Measurements from ENCODE around the gene ADRA2C. TPM values are rescaled to one million over a fixed set of nuclear protein-coding genes. Genes with fewer than 3 reads are reported as not detected.

ADRA2C gene
- total and polyA plus RNA-seq, 9 of the 15 experiments (the other 6 are each of a cell fraction or from before 2014, with no cell fraction given): 0.06 to 0.58 (median 0.14) TPM; not detected in 2

DNA sequence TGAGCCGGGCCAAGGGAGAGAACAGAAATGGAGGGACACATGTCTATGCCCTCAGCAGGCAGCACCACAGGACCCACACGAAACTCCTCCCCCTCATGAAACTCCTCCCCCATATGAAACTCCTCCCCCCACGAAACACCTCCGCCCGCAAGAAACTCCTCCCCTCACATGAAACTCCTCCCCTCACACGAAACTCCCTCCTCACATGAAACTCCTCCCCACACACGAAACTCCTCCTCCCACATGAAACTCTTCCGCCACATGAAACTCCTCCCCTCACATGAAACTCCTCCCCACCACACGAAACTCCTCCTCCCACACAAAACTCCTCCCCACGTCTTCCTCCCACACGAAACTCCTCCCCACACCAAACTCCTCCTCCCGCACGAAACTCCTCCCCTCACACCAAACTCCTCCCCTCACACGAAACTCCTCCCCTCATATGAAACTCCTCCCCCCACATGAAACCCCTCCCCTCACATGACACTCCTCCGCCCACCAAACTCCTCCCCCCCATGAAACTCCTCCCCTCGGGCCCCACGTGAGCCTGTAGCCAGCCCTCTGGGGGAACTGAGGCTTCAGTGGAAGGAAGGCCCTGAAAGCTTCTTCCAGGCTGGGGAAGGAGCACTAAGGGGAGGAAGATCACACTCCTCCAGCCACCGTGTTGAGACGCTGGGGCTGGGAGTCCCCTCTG is 15.2 kb downstream of the ADRA2C start (continued):
- TF ChIP-seq, protein P1, sequence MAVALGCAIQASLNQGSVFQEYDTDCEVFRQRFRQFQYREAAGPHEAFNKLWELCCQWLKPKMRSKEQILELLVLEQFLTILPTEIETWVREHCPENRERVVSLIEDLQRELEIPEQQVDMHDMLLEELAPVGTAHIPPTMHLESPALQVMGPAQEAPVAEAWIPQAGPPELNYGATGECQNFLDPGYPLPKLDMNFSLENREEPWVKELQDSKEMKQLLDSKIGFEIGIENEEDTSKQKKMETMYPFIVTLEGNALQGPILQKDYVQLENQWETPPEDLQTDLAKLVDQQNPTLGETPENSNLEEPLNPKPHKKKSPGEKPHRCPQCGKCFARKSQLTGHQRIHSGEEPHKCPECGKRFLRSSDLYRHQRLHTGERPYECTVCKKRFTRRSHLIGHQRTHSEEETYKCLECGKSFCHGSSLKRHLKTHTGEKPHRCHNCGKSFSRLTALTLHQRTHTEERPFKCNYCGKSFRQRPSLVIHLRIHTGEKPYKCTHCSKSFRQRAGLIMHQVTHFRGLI (CRISPR knock-in tag; IDR thresholded peaks at IDR 0.05): no peak
- TF ChIP-seq CBFA2T2 (conservative IDR thresholded peaks at IDR 0.05) (no peak), ZNF79 (CRISPR knock-in tag; IDR thresholded peaks at IDR 0.05; ENCODE audit: low read depth) (no peak), EWSR1 (IDR thresholded peaks at IDR 0.05; ENCODE audit: borderline replicate concordance, low read depth, partially characterized antibody) (no peak), RBM22 (IDR thresholded peaks at IDR 0.05; ENCODE audit: low read depth, low read length, poor library complexity, severe bottlenecking) (no peak), NONO (IDR thresholded peaks at IDR 0.05; ENCODE audit: low read depth in 2 of 2, low read length in 1 of 2) (no peak), SAP30 (IDR thresholded peaks at IDR 0.05; ENCODE audit: borderline replicate concordance, insufficient read depth, low read depth, low read length, poor library complexity, severe bottlenecking) (no peak), RBM17 (IDR thresholded peaks at IDR 0.05; ENCODE audit: borderline replicate concordance, low read depth, low read length) (no peak), BRD4 (IDR thresholded peaks at IDR 0.05) (no peak), PHF21A (IDR thresholded peaks at IDR 0.05; ENCODE audit: borderline replicate concordance, low read depth) (no peak), SMAD1 (IDR thresholded peaks at IDR 0.05; ENCODE audit: low read depth, low read length, partially characterized antibody) (no peak), NRF1 (conservative IDR thresholded peaks at IDR 0.05 in 1 of 2, IDR thresholded peaks at IDR 0.05 in 1 of 2) (peak; percentile 22 to 25; a peak in 1 of 4 replicates), NBN (IDR thresholded peaks at IDR 0.05; ENCODE audit: low read depth) (peak; percentile 52; the same call in 1 of the 2 replicates), ZBTB7A (IDR thresholded peaks at IDR 0.05; ENCODE audit: borderline replicate concordance, control insufficient read depth, low read depth, low read length) (no peak), EGR1 (conservative IDR thresholded peaks at IDR 0.05) (peak; percentile 75), ZNF584 (CRISPR knock-in tag; IDR thresholded peaks at IDR 0.05; ENCODE audit: low read depth) (no peak), ATF1 (CRISPR knock-in tag; IDR thresholded peaks at IDR 0.05) (no peak), ATF1 (tag; IDR thresholded peaks at IDR 0.05) (no peak)
- TF ChIP-seq, protein P2, sequence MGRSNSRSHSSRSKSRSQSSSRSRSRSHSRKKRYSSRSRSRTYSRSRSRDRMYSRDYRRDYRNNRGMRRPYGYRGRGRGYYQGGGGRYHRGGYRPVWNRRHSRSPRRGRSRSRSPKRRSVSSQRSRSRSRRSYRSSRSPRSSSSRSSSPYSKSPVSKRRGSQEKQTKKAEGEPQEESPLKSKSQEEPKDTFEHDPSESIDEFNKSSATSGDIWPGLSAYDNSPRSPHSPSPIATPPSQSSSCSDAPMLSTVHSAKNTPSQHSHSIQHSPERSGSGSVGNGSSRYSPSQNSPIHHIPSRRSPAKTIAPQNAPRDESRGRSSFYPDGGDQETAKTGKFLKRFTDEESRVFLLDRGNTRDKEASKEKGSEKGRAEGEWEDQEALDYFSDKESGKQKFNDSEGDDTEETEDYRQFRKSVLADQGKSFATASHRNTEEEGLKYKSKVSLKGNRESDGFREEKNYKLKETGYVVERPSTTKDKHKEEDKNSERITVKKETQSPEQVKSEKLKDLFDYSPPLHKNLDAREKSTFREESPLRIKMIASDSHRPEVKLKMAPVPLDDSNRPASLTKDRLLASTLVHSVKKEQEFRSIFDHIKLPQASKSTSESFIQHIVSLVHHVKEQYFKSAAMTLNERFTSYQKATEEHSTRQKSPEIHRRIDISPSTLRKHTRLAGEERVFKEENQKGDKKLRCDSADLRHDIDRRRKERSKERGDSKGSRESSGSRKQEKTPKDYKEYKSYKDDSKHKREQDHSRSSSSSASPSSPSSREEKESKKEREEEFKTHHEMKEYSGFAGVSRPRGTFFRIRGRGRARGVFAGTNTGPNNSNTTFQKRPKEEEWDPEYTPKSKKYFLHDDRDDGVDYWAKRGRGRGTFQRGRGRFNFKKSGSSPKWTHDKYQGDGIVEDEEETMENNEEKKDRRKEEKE (IDR thresholded peaks at IDR 0.05; ENCODE audit: borderline replicate concordance in 1 of 2, control insufficient read depth in 1 of 2, low read depth in 2 of 2, low read length in 1 of 2): no peak
- TF ChIP-seq, protein P3, sequence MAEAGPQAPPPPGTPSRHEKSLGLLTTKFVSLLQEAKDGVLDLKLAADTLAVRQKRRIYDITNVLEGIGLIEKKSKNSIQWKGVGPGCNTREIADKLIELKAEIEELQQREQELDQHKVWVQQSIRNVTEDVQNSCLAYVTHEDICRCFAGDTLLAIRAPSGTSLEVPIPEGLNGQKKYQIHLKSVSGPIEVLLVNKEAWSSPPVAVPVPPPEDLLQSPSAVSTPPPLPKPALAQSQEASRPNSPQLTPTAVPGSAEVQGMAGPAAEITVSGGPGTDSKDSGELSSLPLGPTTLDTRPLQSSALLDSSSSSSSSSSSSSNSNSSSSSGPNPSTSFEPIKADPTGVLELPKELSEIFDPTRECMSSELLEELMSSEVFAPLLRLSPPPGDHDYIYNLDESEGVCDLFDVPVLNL (CRISPR knock-in tag; IDR thresholded peaks at IDR 0.05; ENCODE audit: low read depth): no peak
- TF ChIP-seq, protein P4, sequence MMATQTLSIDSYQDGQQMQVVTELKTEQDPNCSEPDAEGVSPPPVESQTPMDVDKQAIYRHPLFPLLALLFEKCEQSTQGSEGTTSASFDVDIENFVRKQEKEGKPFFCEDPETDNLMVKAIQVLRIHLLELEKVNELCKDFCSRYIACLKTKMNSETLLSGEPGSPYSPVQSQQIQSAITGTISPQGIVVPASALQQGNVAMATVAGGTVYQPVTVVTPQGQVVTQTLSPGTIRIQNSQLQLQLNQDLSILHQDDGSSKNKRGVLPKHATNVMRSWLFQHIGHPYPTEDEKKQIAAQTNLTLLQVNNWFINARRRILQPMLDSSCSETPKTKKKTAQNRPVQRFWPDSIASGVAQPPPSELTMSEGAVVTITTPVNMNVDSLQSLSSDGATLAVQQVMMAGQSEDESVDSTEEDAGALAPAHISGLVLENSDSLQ (IDR thresholded peaks at IDR 0.05): peak; percentile 52

Measured in K562 (cell line).